ENCODE measurements around the gene PRCC.

PRCC gene

DNA sequence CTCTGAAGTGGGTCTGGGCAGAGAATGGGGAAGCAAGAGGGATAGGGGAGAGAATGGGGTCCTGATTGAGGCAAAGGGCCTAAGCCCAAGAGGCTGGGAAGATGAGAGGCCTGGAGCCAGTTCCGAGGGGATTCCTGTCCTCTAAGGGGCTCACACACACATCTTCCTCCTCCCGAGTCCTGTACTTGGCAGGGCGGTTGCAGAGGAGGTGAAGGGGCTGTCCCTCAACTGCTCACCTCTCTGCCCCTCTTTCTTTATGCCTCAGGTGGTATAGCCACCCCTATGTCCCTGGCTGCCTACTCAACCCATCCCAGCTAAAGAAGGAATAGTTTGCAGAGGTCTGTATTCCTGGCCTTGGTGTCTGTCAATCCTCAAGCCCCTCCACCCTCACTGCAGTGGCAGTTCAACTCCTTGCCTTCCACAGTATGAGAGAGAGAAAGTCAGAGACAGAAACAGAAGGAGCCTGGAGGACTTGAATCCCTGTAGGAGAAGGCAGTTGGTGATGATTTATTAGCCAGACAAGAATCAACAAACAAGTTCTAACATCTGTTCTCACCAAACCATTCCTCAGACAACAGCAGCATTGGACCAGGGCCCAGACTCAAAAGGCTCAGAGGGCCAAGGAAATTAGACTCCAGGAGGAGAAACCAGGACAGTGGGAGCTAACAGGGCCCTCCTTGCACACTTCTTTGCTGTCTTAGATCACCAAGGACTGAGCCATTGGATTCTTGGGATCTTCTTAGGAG is 38.6 kb downstream of the PRCC start:
- H3K4me3 ChIP-seq (ENCODE audit: low read length) = no peak overlapping the region
- TF ChIP-seq ZNF274 (IDR thresholded peaks at IDR 0.05; ENCODE audit: low read depth, low read length) = no peak

DNA sequence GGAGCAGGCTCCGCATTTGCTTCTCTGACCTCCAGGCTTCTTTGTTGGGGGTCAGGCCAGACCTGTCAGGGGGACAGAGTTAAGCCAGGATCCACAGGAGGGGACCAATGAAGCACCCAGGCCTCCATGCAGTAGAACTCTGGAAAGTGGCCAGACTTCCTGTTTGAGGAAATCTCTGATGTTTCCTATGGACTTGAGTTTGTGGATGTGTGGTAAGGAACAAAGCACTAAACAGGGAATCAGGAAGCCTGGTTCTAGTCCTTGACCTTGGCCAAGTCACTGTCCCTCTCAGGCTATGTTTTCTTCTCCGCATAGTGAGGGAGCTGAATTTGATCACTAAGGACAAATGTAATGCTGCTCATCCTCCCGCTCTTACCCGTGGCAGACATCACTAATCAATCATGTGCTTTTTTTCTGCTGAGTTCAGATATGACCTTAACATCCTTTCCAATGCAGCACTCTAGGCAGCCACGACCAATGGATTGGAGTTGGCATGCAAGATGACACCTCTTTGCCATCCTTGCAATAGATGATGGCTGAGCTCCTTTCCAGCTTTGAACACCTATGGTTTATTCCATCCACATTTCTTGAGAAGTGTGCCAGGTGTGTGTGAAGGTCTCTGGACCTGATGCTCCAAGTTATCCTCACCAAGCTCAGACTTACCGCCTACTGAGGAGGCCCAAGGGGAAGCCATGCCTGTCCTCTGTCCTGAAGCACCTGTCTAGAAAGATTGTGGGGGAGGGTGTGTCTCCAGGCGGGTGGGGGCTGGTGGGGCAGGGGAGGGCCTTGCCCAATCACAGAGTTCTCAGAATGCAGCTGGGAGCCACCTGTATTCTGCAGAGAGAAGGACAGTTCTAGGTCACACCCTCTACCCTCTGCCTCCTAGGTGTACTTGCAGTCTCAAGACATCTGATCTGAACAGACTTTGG is 39.4 kb downstream of the PRCC start:
- no peak for TF ChIP-seq ZNF274 (IDR thresholded peaks at IDR 0.05; ENCODE audit: low read depth, low read length)
- H3K4me3 ChIP-seq (ENCODE audit: low read length) = no peak overlapping the region

DNA sequence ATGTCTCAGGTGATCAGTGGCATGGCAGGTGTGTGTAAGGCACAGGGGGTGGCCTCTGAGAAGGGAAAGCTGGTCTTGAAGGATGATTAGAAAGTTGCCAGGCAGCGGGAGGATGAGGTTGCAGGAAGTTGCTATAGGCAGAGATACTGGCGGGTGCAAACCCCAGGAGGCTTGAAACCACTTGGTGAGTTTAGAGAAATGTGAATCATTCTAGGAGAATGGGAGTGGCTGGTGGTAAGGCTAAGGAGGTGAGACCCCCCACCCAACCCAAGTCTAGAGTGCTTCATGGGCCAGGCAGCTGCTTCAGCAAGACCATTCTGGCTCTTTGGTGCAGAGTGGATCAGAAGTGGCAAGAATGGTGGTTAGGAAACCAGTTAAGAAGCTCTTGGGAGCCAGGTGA is 40.3 kb downstream of the PRCC start:
- no peak overlapping the region for H3K4me3 ChIP-seq (ENCODE audit: low read length)
- no peak for TF ChIP-seq ZNF274 (IDR thresholded peaks at IDR 0.05; ENCODE audit: low read depth, low read length)

GRCh38 chr1:156808186-156809030 is 41.1 kb downstream of the PRCC start:
- TF ChIP-seq ZNF274 (IDR thresholded peaks at IDR 0.05; ENCODE audit: low read depth, low read length) = no peak

DNA sequence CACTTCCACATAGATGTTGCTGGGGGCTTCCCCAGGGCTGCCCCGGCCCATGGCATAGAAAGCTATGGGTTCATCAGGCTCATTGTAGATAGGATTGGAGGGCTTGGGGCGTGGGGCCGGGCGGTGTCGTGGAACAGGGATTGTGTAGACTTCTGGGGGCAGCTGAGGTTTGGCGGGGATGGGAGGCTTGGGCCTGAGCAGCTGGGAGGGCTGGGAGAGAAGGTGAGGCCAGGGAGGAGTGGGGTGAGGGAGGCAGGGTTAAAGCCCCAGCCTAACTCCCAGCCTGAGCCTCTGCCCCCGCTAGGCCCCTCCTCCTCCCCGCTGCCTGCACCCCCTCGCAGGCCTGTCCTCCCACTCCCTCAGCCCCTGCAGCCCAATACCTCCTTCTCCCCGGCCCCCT is 41.9 kb downstream of the PRCC start:
- H3K4me3 ChIP-seq (ENCODE audit: low read length) = no peak overlapping the region
- no peak for TF ChIP-seq ZNF274 (IDR thresholded peaks at IDR 0.05; ENCODE audit: low read depth, low read length)

More at GRCh38 chr1:156808186-156809030, 41.1 kb downstream of the PRCC start:
- H3K4me3 ChIP-seq (ENCODE audit: low read length) = no peak overlapping the region

- no peak for TF ChIP-seq ZNF274 (IDR thresholded peaks at IDR 0.05; ENCODE audit: low read depth, low read length)
- no peak overlapping the region for H3K4me3 ChIP-seq (ENCODE audit: low read length)
These were observed 42.5 kb downstream of the PRCC start for GRCh38 chr1:156809711-156810366.

- no peak for TF ChIP-seq ZNF274 (IDR thresholded peaks at IDR 0.05; ENCODE audit: low read depth, low read length)
- H3K4me3 ChIP-seq (ENCODE audit: low read length) = no peak overlapping the region
These were observed 43.8 kb downstream of the PRCC start for GRCh38 chr1:156811168-156811567.

DNA sequence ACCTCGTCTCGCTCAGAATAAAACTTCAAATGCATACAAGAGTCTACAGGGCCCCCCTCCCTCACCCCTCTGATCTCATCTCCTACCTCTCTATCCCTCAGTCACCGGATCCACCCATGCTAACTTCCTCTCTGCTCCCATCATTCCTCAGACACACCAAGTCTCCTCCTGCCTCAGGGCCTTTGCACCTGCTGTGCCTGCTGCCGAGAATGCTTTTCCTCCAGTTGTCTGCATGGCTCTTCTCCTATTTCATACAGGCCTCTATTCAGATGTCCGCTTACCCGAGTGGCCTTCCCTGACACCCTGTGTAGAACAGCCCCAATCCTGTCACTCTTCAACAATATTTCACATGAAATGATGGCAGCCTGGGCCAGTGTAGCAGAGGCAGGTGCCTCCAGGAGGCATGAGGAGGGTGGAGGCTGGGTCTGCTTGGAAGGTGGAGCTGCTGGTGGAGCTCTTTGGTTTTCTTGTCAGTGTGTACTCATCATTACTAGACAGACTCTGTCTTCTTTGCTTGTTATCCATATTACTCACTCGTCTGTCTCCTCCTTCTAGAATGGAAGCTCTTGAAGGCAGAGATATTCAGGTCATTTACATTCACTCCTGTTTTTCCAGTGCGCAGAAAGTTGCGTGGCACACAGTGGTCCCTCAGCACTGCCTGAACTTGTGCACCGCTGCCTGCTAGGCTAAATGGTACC is 45.1 kb downstream of the PRCC start:
- no peak for TF ChIP-seq ZNF274 (IDR thresholded peaks at IDR 0.05; ENCODE audit: low read depth, low read length)
- no peak overlapping the region for H3K4me3 ChIP-seq (ENCODE audit: low read length)

DNA sequence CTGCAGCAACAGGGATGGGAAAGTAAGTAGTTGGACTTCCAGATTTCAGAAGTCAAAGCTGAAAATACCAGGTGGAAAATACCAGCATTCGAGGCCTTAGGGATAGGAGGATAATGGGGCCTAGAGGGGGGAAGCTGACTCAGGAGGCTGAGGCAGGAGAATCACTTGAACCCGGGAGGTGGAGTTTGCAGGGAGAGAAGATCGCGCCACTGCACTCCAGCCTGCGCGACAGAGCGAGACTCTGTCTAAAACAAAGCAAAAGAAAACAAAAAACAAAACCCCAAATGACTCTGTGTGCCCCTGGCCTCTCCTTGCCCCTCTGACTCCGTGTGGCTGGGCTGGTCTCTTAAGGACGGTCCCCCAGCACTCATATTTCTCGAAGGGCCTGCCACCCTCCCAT is 46.0 kb downstream of the PRCC start:
- no peak for TF ChIP-seq ZNF274 (IDR thresholded peaks at IDR 0.05; ENCODE audit: low read depth, low read length)
- H3K4me3 ChIP-seq (ENCODE audit: low read length) = no peak overlapping the region; the same call in 1 of the 2 replicates

GRCh38 chr1:156813750-156814570 is 46.6 kb downstream of the PRCC start:
- peak overlapping the region; percentile 17; the same call in 1 of the 2 replicates for H3K4me3 ChIP-seq (ENCODE audit: low read length)
- no peak for TF ChIP-seq ZNF274 (IDR thresholded peaks at IDR 0.05; ENCODE audit: low read depth, low read length)

GRCh38 chr1:156814571-156815260 is 47.4 kb downstream of the PRCC start:
- no peak overlapping the region for H3K4me3 ChIP-seq (ENCODE audit: low read length)
- TF ChIP-seq ZNF274 (IDR thresholded peaks at IDR 0.05; ENCODE audit: low read depth, low read length) = no peak

All from GM08714 (cell line).